GM12878 (cell line): ENCODE results near the gene DLX3. TPM values are rescaled to one million over a fixed set of nuclear protein-coding genes. Genes with fewer than 3 reads are reported as not detected.

Source experiments
- ATAC-seq: fragments of 200-7000 bp; cut with Tn5 transposase; 3 replicates; pipeline ENCODE4 v1.9.1; 2020; ENCODE audit warnings: mild to moderate bottlenecking, moderate library complexity
- BruUV-seq: library from RNA; stranded (reverse); fragments of 400-500 nt; replicated peaks from 2 replicates; lab custom pipeline; 2021; lab: Mats Ljungman, UMichigan
- CTCF ChIA-PET: fragments of 300-600 bp; sonication (Branson Sonifier 250); formaldehyde crosslinking; extraction: SDS; loops from one replicate; lab custom pipeline; 2021; ENCODE audit warnings: inconsistent platforms; lab: Yijun Ruan, JAX
- POLR2A ChIA-PET: fragments of 350-600 bp; formaldehyde crosslinking; extraction: SDS; loops from one replicate; lab custom pipeline; 2021; ENCODE audit warnings: inconsistent platforms; lab: Charles Lee
- RAD21 ChIA-PET: fragments of 300-600 bp; sonication (Branson Sonifier 250); formaldehyde crosslinking; loops from one replicate; lab custom pipeline; 2023; ENCODE audit warnings: antibody characterized with exemption; ENCODE audit not compliant: unreplicated experiment; lab: Charles Lee
- SMC1A ChIA-PET: fragments of 300-600 bp; sonication (Branson Sonifier 250); formaldehyde crosslinking; loops from one replicate; lab custom pipeline; 2023; ENCODE audit not compliant: unreplicated experiment, uncharacterized antibody; lab: Charles Lee
- DNase-seq: peaks from one replicate; pipeline ENCODE4 v3.0.0-alpha.2; 2011; ENCODE audit warnings: low read depth, low spot score
- FAIRE-seq: peaks from 3 replicates; lab custom pipeline; 2011; peaks lifted over from hg19 to GRCh38; lab: Jason Lieb, UNC
- H2AFZ ChIP-seq: 2 replicates; pipeline ENCODE4 v1.6.0; 2011; ENCODE audit warnings: low read depth, low read length, control low read depth; ENCODE audit not compliant: control insufficient read depth
- H3K27ac ChIP-seq: 2 replicates; pipeline ENCODE4 v1.5.1; 2011; ENCODE audit warnings: control low read depth; ENCODE audit not compliant: control insufficient read depth, insufficient read depth
- H3K27me3 ChIP-seq, 2 experiments: replicated peaks in 1 of 2; 2 replicates each; pipeline versions ENCODE4 v1.6.0 to v1.6.1; 2011; ENCODE audit warnings: low read length in 1 of 2; ENCODE audit not compliant: control insufficient read depth in 2 of 2, insufficient read depth in 2 of 2
- H3K36me3 ChIP-seq, 2 experiments: 2 replicates each; pipeline ENCODE4 v1.5.1; 2011; ENCODE audit warnings: low read length in 1 of 2; ENCODE audit not compliant: control insufficient read depth in 2 of 2, insufficient read depth in 2 of 2
- H3K4me1 ChIP-seq: 2 replicates; pipeline ENCODE4 v1.6.1; 2011; ENCODE audit warnings: mild to moderate bottlenecking, low read length, moderate library complexity, mixed read lengths; ENCODE audit not compliant: control insufficient read depth, insufficient read depth
- H3K4me2 ChIP-seq: 2 replicates; pipeline ENCODE4 v1.6.0; 2011; ENCODE audit warnings: control low read depth; ENCODE audit not compliant: control insufficient read depth, insufficient read depth
- H3K4me3 ChIP-seq: fragments of 200-600 bp; sonication (generic); 2 replicates; pipeline ENCODE4 v1.5.1; 2016
- H3K79me2 ChIP-seq: 2 replicates; pipeline ENCODE4 v1.6.0; 2011; ENCODE audit warnings: low read length; ENCODE audit not compliant: control insufficient read depth, insufficient read depth
- H3K9ac ChIP-seq: 2 replicates; pipeline ENCODE4 v1.8.0; 2011; ENCODE audit warnings: low read length, control low read depth, mixed read lengths; ENCODE audit not compliant: control insufficient read depth, insufficient read depth
- H3K9me3 ChIP-seq: replicated peaks from 3 replicates; pipeline ENCODE4 v1.5.1; 2011; ENCODE audit warnings: mild to moderate bottlenecking, low read length; ENCODE audit not compliant: control insufficient read depth, insufficient read depth
- H4K20me1 ChIP-seq: 2 replicates; pipeline ENCODE4 v1.6.0; 2011; ENCODE audit not compliant: control insufficient read depth, insufficient read depth
- BCL11A ChIP-seq: IDR thresholded peaks from 2 replicates; pipeline ENCODE4 v1.6.1; 2011; ENCODE audit warnings: low read depth, low read length
- CEBPB ChIP-seq, 2 experiments: fragments of 150-350 bp in 1 of 2; IDR thresholded peaks; 2 replicates each; pipeline ENCODE4 v1.6.1; 2012 to 2014; ENCODE audit warnings: low read depth in 2 of 2, low read length in 2 of 2, borderline replicate concordance in 1 of 2, inconsistent platforms in 1 of 2
- CEBPZ ChIP-seq: fragments of 150-350 bp; IDR thresholded peaks from 2 replicates; pipeline ENCODE4 v1.6.1; 2016; ENCODE audit warnings: low read depth, low read length
- IKZF1 ChIP-seq: fragments of 450-650 bp; conservative IDR thresholded peaks from 2 replicates; pipeline ENCODE4 v1.6.1; 2017; ENCODE audit warnings: antibody characterized with exemption, mild to moderate bottlenecking
- IRF4 ChIP-seq: IDR thresholded peaks from 2 replicates; pipeline ENCODE4 v1.6.1; 2011; ENCODE audit warnings: low read depth, low read length
- PAX5 ChIP-seq: IDR thresholded peaks from 2 replicates; pipeline ENCODE4 v1.6.1; 2011; ENCODE audit warnings: low read depth, low read length, borderline replicate concordance
- PML ChIP-seq: IDR thresholded peaks from 2 replicates; pipeline ENCODE4 v1.6.1; 2012; ENCODE audit warnings: low read length, inconsistent platforms
- SKIL ChIP-seq: fragments of 450-650 bp; IDR thresholded peaks from 2 replicates; pipeline ENCODE4 v1.6.1; 2017; ENCODE audit warnings: mild to moderate bottlenecking, low read depth, inconsistent platforms; ENCODE audit not compliant: poor library complexity, severe bottlenecking
- SPI1 ChIP-seq: IDR thresholded peaks from 2 replicates; pipeline ENCODE4 v1.6.1; 2011; ENCODE audit warnings: low read depth, mild to moderate bottlenecking, low read length, moderate library complexity, borderline replicate concordance; ENCODE audit not compliant: insufficient read depth
- SREBF2 ChIP-seq: IDR thresholded peaks from 2 replicates; pipeline ENCODE4 v1.6.1; 2012; ENCODE audit warnings: mild to moderate bottlenecking, low read length
- TCF3 ChIP-seq: IDR thresholded peaks from 2 replicates; pipeline ENCODE4 v1.6.1; 2012; ENCODE audit warnings: low read depth, mild to moderate bottlenecking, low read length, borderline replicate concordance; ENCODE audit not compliant: insufficient read depth
- WGBS: methylation state at CpG from one replicate; pipeline ENCODE4 v1.1.6; 2016; ENCODE audit warnings: low lambda C conversion rate; ENCODE audit not compliant: insufficient replicate concordance, insufficient coverage; ENCODE audit errors: missing lambda C conversion rate; 5-methylcytosine and 5-hydroxymethylcytosine counted together
- in situ Hi-C: fragments of 300-500 bp; cut with MboI; formaldehyde crosslinking; loops from 9 replicates; pipeline ENCODE4 v1.14.3; 2018; ENCODE audit warnings: mixed read lengths
- intact Hi-C: fragments of 100-400 bp; cut with micrococcal nuclease; formaldehyde crosslinking; loops from one replicate; pipeline ENCODE4 v1.14.2; 2022; ENCODE audit not compliant: unreplicated experiment
- polyA plus RNA-seq, 11 experiments: library from polyadenylated mRNA; depleted of rRNA in 4 of 11; unstranded in 6 of 11; stranded (reverse) in 5 of 11; fragments of >200 nt; fragmentation: Nextera tagmentation in 4 of 11; fragmentation: Illumina TruSeq in 1 of 11; extraction: Ambion mirVana in 4 of 11; extraction: Trizol in 1 of 11; gene quantifications; 1 replicate in 1 of 11; 2 replicates in 10 of 11; pipeline versions ENCODE4 v1.2.1 to v1.2.3, GENCODE V29; 2011 to 2016; ENCODE audit warnings: inconsistent platforms in 2 of 11, missing spikeins in 2 of 11, low read depth in 1 of 11
- total RNA-seq, 4 experiments: library from RNA; depleted of rRNA in 3 of 4; stranded (reverse); fragments of >200 nt in 3 of 4; fragmentation: Illumina TruSeq in 1 of 4; extraction: Trizol in 1 of 4; gene quantifications; 2 replicates each; pipeline versions ENCODE4 v1.2.1 to v1.2.3, GENCODE V29; 2013 to 2021

The DLX3 gene
- total and polyA plus RNA-seq, 10 of the 15 experiments (the other 5 are each of a cell fraction or from before 2014, with no cell fraction given): not detected

GRCh38 chr17:50013079-50013478 lies 18.1 kb upstream of the DLX3 start:
- H2AFZ ChIP-seq: no peak overlapping the region
- WGBS: 0% methylated on average over 2 of the region's 2 CpGs
- no TSS peak for BruUV-seq
- no peak overlapping the region for H3K9ac ChIP-seq
- FAIRE-seq: no peak
- DNase-seq: no peak
- H3K36me3 ChIP-seq: no peaks in the 10 kb centered on the region
- no peak overlapping the region for H3K27ac ChIP-seq
- H3K79me2 ChIP-seq: no peaks in the 10 kb centered on the region
- no peaks in the 10 kb centered on the region for H3K27me3 ChIP-seq
- POLR2A ChIA-PET: no interaction called here
- ATAC-seq: no peak
- SMC1A ChIA-PET: no interaction called here
- peaks cover 7% of the 10 kb centered on the region; the same call in 2 of the 3 replicates for H3K9me3 ChIP-seq
- intact Hi-C loops: no loop called here
- no peaks in the 10 kb centered on the region for H4K20me1 ChIP-seq
- CTCF ChIA-PET: interaction anchor here (1.3 kb wide), 1 partner anchor 81 kb away, joined by 3 read pairs; no protein-coding TSS in a partner anchor
- H3K4me3 ChIP-seq: no peak overlapping the region
- in situ Hi-C loops: no loop called here
- RAD21 ChIA-PET: no interaction called here
- no peaks in the 10 kb centered on the region for H3K4me1 ChIP-seq
- TF ChIP-seq TCF3 (no peak), CEBPB (IDR thresholded peaks at IDR 0.05; ENCODE audit: borderline replicate concordance in 1 of 2, low read depth in 2 of 2, low read length in 2 of 2) (no peak), SREBF2 (no peak), IKZF1 (no peak), PAX5 (no peak), BCL11A (no peak), SKIL (no peak), CEBPZ (no peak), PML (no peak), IRF4 (no peak), SPI1 (no peak)
- H3K4me2 ChIP-seq: no peak overlapping the region
